H1 (cell line): ENCODE measurements around the gene HLA-C. TPM values are rescaled to one million over a fixed set of nuclear protein-coding genes. Genes with fewer than 3 reads are reported as not detected.

Experiments
- CHD7 ChIP-seq: fragments of 300-600 bp; sonication (generic); IDR thresholded peaks from 2 replicates; pipeline ENCODE4 v1.7.1; 2012; ENCODE audit warnings: low read length, moderate library complexity, mild to moderate bottlenecking, inconsistent platforms; ENCODE audit not compliant: insufficient replicate concordance
- HDAC2 ChIP-seq, 2 experiments: fragments of 300-600 bp in 1 of 2; sonication (generic) in 1 of 2; IDR thresholded peaks; 2 replicates each; pipeline ENCODE4 v1.6.1; 2011 to 2012; ENCODE audit warnings: low read depth in 2 of 2, low read length in 2 of 2, mild to moderate bottlenecking in 2 of 2, moderate library complexity in 2 of 2, borderline replicate concordance in 1 of 2, inconsistent platforms in 1 of 2
- SAP30 ChIP-seq: fragments of 300-600 bp; sonication (generic); IDR thresholded peaks from 2 replicates; pipeline ENCODE4 v1.7.1; 2012; ENCODE audit warnings: low read length, moderate library complexity, mild to moderate bottlenecking, inconsistent platforms; ENCODE audit not compliant: insufficient read depth, insufficient replicate concordance
- SRF ChIP-seq: IDR thresholded peaks from 2 replicates; pipeline ENCODE4 v1.6.1; 2011; ENCODE audit warnings: mild to moderate bottlenecking, low read depth, low read length, moderate library complexity
- polyA plus RNA-seq, 7 experiments: library from polyadenylated mRNA; depleted of rRNA in 3 of 7; stranded (reverse) in 5 of 7; unstranded in 2 of 7; fragments of >200 nt in 5 of 7; fragments of 200-250 nt in 2 of 7; gene quantifications; 1 replicate in 5 of 7; 2 replicates in 1 of 7; 4 replicates in 1 of 7; pipeline versions ENCODE4 v1.2.1 to v1.2.3, GENCODE V29; 2011 to 2013; ENCODE audit warnings: missing spikeins in 2 of 7, mixed read lengths in 2 of 7
- total RNA-seq: library from RNA; stranded (reverse); fragmentation: NEBNext Ultra II Directional; extraction: Animal tissue kit (Norgen Biotek cat#: 25700); gene quantifications from 2 replicates; pipeline ENCODE4 v1.2.1, GENCODE V29; 2021

Gene HLA-C
- total and polyA plus RNA-seq, 2 of the 8 experiments (the other 6 are each of a cell fraction or from before 2014, with no cell fraction given): 245 to 360 TPM

DNA sequence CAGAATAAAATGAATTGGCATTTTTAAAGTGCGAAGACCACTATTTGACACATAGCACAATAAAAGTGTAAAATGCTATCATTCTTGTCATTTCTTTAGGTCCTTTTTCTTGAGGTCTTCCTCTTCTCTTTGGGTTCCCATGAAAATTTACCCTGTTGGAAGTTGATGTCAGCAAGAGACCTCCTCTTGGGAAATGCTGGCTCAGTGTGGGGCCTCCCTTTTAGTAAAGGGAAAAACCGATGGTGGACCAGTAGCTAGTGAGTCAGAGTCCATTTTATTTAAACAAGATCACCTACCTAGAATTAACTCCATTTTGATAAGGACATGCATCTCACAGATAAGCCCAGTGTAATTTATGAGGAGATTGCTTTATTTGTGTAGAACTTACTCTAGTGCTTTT is 37.7 kb upstream of the HLA-C start (continued):
- TF ChIP-seq HDAC2 (IDR thresholded peaks at IDR 0.05; ENCODE audit: borderline replicate concordance in 1 of 2, low read depth in 2 of 2, low read length in 2 of 2): no peak
- TF ChIP-seq CHD7: no peak
- no peak for TF ChIP-seq SAP30
- no peak for TF ChIP-seq SRF
